T-helper 22 cell (primary cell): ENCODE results near the gene MED27.
"Not testable (repeated sequence)": the region's sequence is repeated elsewhere in the genome, so short reads cannot be mapped to it uniquely, and the experiment has no call there.

Experiments used
- DNase-seq: peaks from one replicate; pipeline ENCODE4 v3.0.0-alpha.2; 2020; ENCODE audit warnings: low read depth

MED27 gene

GRCh38 chr9:131921635-131922034, 158.0 kb downstream of the MED27 start:
- DNase-seq = not testable (repeated sequence)

- no peak for DNase-seq
Measured at GRCh38 chr9:131919216-131919615, 160.5 kb downstream of the MED27 start.

- no peak for DNase-seq
Measured at GRCh38 chr9:131918481-131918880, 161.2 kb downstream of the MED27 start.

GRCh38 chr9:131917009-131917408, 162.7 kb downstream of the MED27 start:
- no peak for DNase-seq

GRCh38 chr9:131915181-131915580, 164.5 kb downstream of the MED27 start:
- no peak for DNase-seq

- DNase-seq = no peak
Measured at GRCh38 chr9:131912671-131913070, 167.0 kb downstream of the MED27 start.

GRCh38 chr9:131912069-131912468, 167.6 kb downstream of the MED27 start:
- DNase-seq = no peak

- no peak for DNase-seq
Measured at GRCh38 chr9:131910572-131910971, 169.1 kb downstream of the MED27 start.

- no peak for DNase-seq
Measured at GRCh38 chr9:131905144-131905543, 174.5 kb downstream of the MED27 start.

- DNase-seq = no peak
Measured at GRCh38 chr9:131899296-131900228, 180.1 kb downstream of the MED27 start.

- no peak for DNase-seq
Measured at GRCh38 chr9:131892902-131893500, 186.7 kb downstream of the MED27 start.

GRCh38 chr9:131892162-131892707, 187.4 kb downstream of the MED27 start:
- DNase-seq = no peak

- no peak for DNase-seq
Measured at GRCh38 chr9:131891598-131891997, 188.1 kb downstream of the MED27 start.

- no peak for DNase-seq
Measured at GRCh38 chr9:131889437-131890251, 190.0 kb downstream of the MED27 start.

- DNase-seq = no peak
Measured at GRCh38 chr9:131888923-131889322, 190.7 kb downstream of the MED27 start.

- no peak for DNase-seq
Measured at GRCh38 chr9:131887680-131888079, 192.0 kb downstream of the MED27 start.

- DNase-seq = no peak
Measured at GRCh38 chr9:131886826-131887225, 192.8 kb downstream of the MED27 start.

- DNase-seq = no peak
Measured at GRCh38 chr9:131885144-131885609, 194.5 kb downstream of the MED27 start.

GRCh38 chr9:131884222-131884621, 195.4 kb downstream of the MED27 start:
- DNase-seq = no peak

- DNase-seq = no peak
Measured at GRCh38 chr9:131880833-131881583, 198.7 kb downstream of the MED27 start.

- DNase-seq = no peak
Measured at GRCh38 chr9:131879911-131880290, 199.8 kb downstream of the MED27 start.
